Stimulated activated CD4-positive, alpha-beta T cell treated with anti-CD3 and anti-CD28 coated beads, TNF-alpha, amount 100 ng/mL, for 1 hour (primary cell): ENCODE measurements around the gene PAQR9.
"Not testable (repeated sequence)": the region's sequence is repeated elsewhere in the genome, so short reads cannot be mapped to it uniquely, and the experiment has no call there.

Experiments used
- DNase-seq, 3 donors: peaks; one replicate each; pipeline ENCODE4 v3.0.0-alpha.2; 2020; ENCODE audit warnings: low read depth in 3 of 3, low spot score in 1 of 3

PAQR9 gene

GRCh38 chr3:142963516-142964448 lies at the start of gene PAQR9:
TSS of gene PAQR9 (minus strand) at chr3:142963674. CDS start at chr3:142963336, 338 bp downstream.
- no peak for DNase-seq

GRCh38 chr3:143011705-143012104 lies 48.2 kb upstream of the PAQR9 start:
- DNase-seq, result no peak

- no peak for DNase-seq
Observed at GRCh38 chr3:143010024-143010423, 46.5 kb upstream of the PAQR9 start.

- no peak for DNase-seq
Observed at GRCh38 chr3:143004823-143005222, 41.3 kb upstream of the PAQR9 start.

- no peak for DNase-seq
Observed at GRCh38 chr3:143002727-143003126, 39.3 kb upstream of the PAQR9 start.

GRCh38 chr3:143002083-143002712 lies 38.7 kb upstream of the PAQR9 start:
- DNase-seq, result no peak

GRCh38 chr3:143001369-143002082 lies 38.1 kb upstream of the PAQR9 start, which contains the start of gene U2SURP:
TSS of gene U2SURP (plus strand) at chr3:143001570. CDS start at chr3:143001629, 59 bp downstream.
- peak; percentile 71 to 74 (median 71) for DNase-seq

GRCh38 chr3:143001034-143001368 lies 37.5 kb upstream of the PAQR9 start:
- DNase-seq, result peak in 1 of 3 donors; percentile 32

- no peak for DNase-seq
Observed at GRCh38 chr3:143000528-143000927, 37.1 kb upstream of the PAQR9 start.

- DNase-seq, result no peak
Observed at GRCh38 chr3:142999881-143000280, 36.4 kb upstream of the PAQR9 start.

GRCh38 chr3:142998439-142998838 lies 35.0 kb upstream of the PAQR9 start:
- no peak for DNase-seq

- no peak for DNase-seq
Observed at GRCh38 chr3:142997330-142997729, 33.9 kb upstream of the PAQR9 start.

- DNase-seq, result peak in 1 of 3 donors; percentile 37
Observed at GRCh38 chr3:142993958-142994442, 30.5 kb upstream of the PAQR9 start.

- DNase-seq, result no peak
Observed at GRCh38 chr3:142992323-142992722, 28.8 kb upstream of the PAQR9 start.

GRCh38 chr3:142990721-142991120 lies 27.2 kb upstream of the PAQR9 start:
- no peak for DNase-seq

GRCh38 chr3:142988826-142989225 lies 25.4 kb upstream of the PAQR9 start:
- not testable (repeated sequence) for DNase-seq

- DNase-seq, result not testable (repeated sequence)
Observed at GRCh38 chr3:142988221-142988620, 24.7 kb upstream of the PAQR9 start.

GRCh38 chr3:142987707-142988106 lies 24.2 kb upstream of the PAQR9 start:
- no peak for DNase-seq

- no peak for DNase-seq
Observed at GRCh38 chr3:142987080-142987700, 23.7 kb upstream of the PAQR9 start.

GRCh38 chr3:142984255-142984654 lies 20.8 kb upstream of the PAQR9 start:
- no peak for DNase-seq

- no peak for DNase-seq
Observed at GRCh38 chr3:142983318-142983717, 19.8 kb upstream of the PAQR9 start.
